ENCODE measurements around the gene VWDE.
A peak's percentile ranks its signal among the peaks of the same experiment; 100 is the strongest.
"Not testable (repeated sequence)": the region's sequence is repeated elsewhere in the genome, so short reads cannot be mapped to it uniquely, and the experiment has no call there.

VWDE gene

GRCh38 chr7:12403287-12404181 is at the start of gene VWDE:
TSS of gene VWDE (minus strand) at chr7:12403865. CDS start at chr7:12403716, 149 bp downstream.
- peak; percentile 67 for DNase-seq (ENCODE audit: extremely low spot score)
- no peak for TF ChIP-seq PKNOX1 (IDR thresholded peaks at IDR 0.05)
- TF ChIP-seq L3MBTL2 (conservative IDR thresholded peaks at IDR 0.05): peak; percentile 65
- no peak for TF ChIP-seq ELF4 (IDR thresholded peaks at IDR 0.05)
- ChIA-PET POLR2A (interaction anchor here (0.7 to 1.2 kb wide), 3 partner anchors 18 to 36 kb away, joined by 3 read pairs; no protein-coding TSS in a partner anchor), CTCF (interaction anchor here (0.7 to 1.7 kb wide), 3 partner anchors 14 to 86 kb away, joined by 3 to 6 read pairs (median 5); no protein-coding TSS in a partner anchor)

- DNase-seq (ENCODE audit: extremely low spot score); POLR2A ChIA-PET; CTCF ChIA-PET: not testable (repeated sequence)
Observed at GRCh38 chr7:12453136-12453535, 49.5 kb upstream of the VWDE start.

GRCh38 chr7:12450615-12451014 is 47.0 kb upstream of the VWDE start:
- DNase-seq (ENCODE audit: extremely low spot score): no peak
- no peak for TF ChIP-seq L3MBTL2 (conservative IDR thresholded peaks at IDR 0.05)
- TF ChIP-seq HDGF (IDR thresholded peaks at IDR 0.05; ENCODE audit: borderline replicate concordance): no peak
- TF ChIP-seq FOXK2 (IDR thresholded peaks at IDR 0.05): no peak
- no peak for TF ChIP-seq LEF1 (IDR thresholded peaks at IDR 0.05; ENCODE audit: borderline replicate concordance)
- no peak for TF ChIP-seq TARDBP (IDR thresholded peaks at IDR 0.05)
- no peak for TF ChIP-seq ARNT (IDR thresholded peaks at IDR 0.05)
- TF ChIP-seq ELF4 (IDR thresholded peaks at IDR 0.05): no peak
- TF ChIP-seq ZNF384 (IDR thresholded peaks at IDR 0.05): no peak
- no peak for TF ChIP-seq NFRKB (IDR thresholded peaks at IDR 0.05)
- no peak for TF ChIP-seq SP1 (IDR thresholded peaks at IDR 0.05)
- TF ChIP-seq SUZ12 (IDR thresholded peaks at IDR 0.05): no peak
- no peak for TF ChIP-seq FOXM1 (IDR thresholded peaks at IDR 0.05; ENCODE audit: borderline replicate concordance)
- no peak for TF ChIP-seq PKNOX1 (IDR thresholded peaks at IDR 0.05)
- no peak for TF ChIP-seq CTBP1 (IDR thresholded peaks at IDR 0.05; ENCODE audit: borderline replicate concordance)
- TF ChIP-seq FOXA1 (IDR thresholded peaks at IDR 0.05): no peak
- no peak for TF ChIP-seq BHLHE40 (IDR thresholded peaks at IDR 0.05; ENCODE audit: borderline replicate concordance)
- POLR2A ChIA-PET: no interaction called here
- CTCF ChIA-PET: interaction anchor here (0.8 kb wide), 1 partner anchor 14 kb away, joined by 4 read pairs; no protein-coding TSS in a partner anchor

GRCh38 chr7:12444785-12445184 is 41.1 kb upstream of the VWDE start:
- ChIA-PET CTCF (no interaction called here), POLR2A (no interaction called here)
- TF ChIP-seq ARNT (IDR thresholded peaks at IDR 0.05) (no peak), FOXK2 (IDR thresholded peaks at IDR 0.05) (no peak), HDGF (IDR thresholded peaks at IDR 0.05; ENCODE audit: borderline replicate concordance) (no peak), TARDBP (IDR thresholded peaks at IDR 0.05) (no peak), LEF1 (IDR thresholded peaks at IDR 0.05; ENCODE audit: borderline replicate concordance) (no peak), ELF4 (IDR thresholded peaks at IDR 0.05) (no peak), FOXA1 (IDR thresholded peaks at IDR 0.05) (no peak), FOXM1 (IDR thresholded peaks at IDR 0.05; ENCODE audit: borderline replicate concordance) (no peak)
- DNase-seq (ENCODE audit: extremely low spot score): no peak

- POLR2A ChIA-PET: interaction anchor here (1.5 kb wide), 1 partner anchor 36 kb away, joined by 3 read pairs; the partner anchor contains the start of gene VWDE
- CTCF ChIA-PET: interaction anchor here (1.3 kb wide), 1 partner anchor 18 kb away, joined by 5 read pairs; no protein-coding TSS in a partner anchor
- TF ChIP-seq ARNT (IDR thresholded peaks at IDR 0.05) (no peak), FOXK2 (IDR thresholded peaks at IDR 0.05) (no peak)
Observed at GRCh38 chr7:12440229-12440628, 36.6 kb upstream of the VWDE start.

GRCh38 chr7:12436896-12437535 is 33.4 kb upstream of the VWDE start:
- no peak for TF ChIP-seq PKNOX1 (IDR thresholded peaks at IDR 0.05)
- TF ChIP-seq HDGF (IDR thresholded peaks at IDR 0.05; ENCODE audit: borderline replicate concordance): no peak
- no peak for TF ChIP-seq L3MBTL2 (conservative IDR thresholded peaks at IDR 0.05)
- no peak for TF ChIP-seq ARNT (IDR thresholded peaks at IDR 0.05)
- ChIA-PET POLR2A (no interaction called here), CTCF (interaction anchor here (0.8 to 1.4 kb wide), 2 partner anchors 14 to 51 kb away, joined by 3 to 4 read pairs; no protein-coding TSS in a partner anchor)
- DNase-seq (ENCODE audit: extremely low spot score): no peak

More at GRCh38 chr7:12440229-12440628, 36.6 kb upstream of the VWDE start:
- DNase-seq (ENCODE audit: extremely low spot score): no peak

- no peak for DNase-seq (ENCODE audit: extremely low spot score)
- POLR2A ChIA-PET: no interaction called here
- CTCF ChIA-PET: interaction anchor here (0.8 kb wide), 1 partner anchor 15 kb away, joined by 4 read pairs; no protein-coding TSS in a partner anchor
- TF ChIP-seq SP1 (IDR thresholded peaks at IDR 0.05) (no peak), FOXM1 (IDR thresholded peaks at IDR 0.05; ENCODE audit: borderline replicate concordance) (no peak), TARDBP (IDR thresholded peaks at IDR 0.05) (no peak), ARNT (IDR thresholded peaks at IDR 0.05) (no peak), FOXA1 (IDR thresholded peaks at IDR 0.05) (no peak), FOXK2 (IDR thresholded peaks at IDR 0.05) (no peak), ZNF384 (IDR thresholded peaks at IDR 0.05) (no peak)
Observed at GRCh38 chr7:12436126-12436525, 32.5 kb upstream of the VWDE start.

Data from HEK293T (cell line).